NCI-H82 (cell line): Measurements from ENCODE around the gene C5AR2.
A peak's percentile ranks its signal among the peaks of the same experiment; 100 is the strongest.
"Not testable (repeated sequence)": the region's sequence is repeated elsewhere in the genome, so short reads cannot be mapped to it uniquely, and the experiment has no call there.

Source experiments
- DNase-seq: peaks from one replicate; lab custom pipeline; 2025; lab: John Stamatoyannopoulos, UW

C5AR2 gene

DNA sequence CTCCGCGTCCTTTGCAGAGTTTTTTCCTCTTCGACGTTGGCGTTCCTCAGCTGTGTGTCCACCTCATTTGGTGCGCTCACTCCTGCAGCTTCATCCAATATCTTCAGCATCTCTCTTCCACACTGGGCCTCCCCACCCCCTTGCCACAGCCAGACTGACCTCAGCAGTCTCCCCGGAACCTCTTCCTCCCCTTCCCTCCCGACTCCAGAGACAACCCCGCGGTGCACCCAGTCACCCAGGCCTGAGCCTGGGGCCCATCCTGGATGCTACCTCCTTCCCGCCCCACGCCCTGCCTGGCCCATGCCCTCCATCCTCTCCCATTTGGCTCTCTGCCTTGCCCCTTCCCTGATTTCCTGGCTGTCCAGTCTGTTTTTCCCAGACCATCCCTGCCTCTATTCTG lies 8.1 kb upstream of the C5AR2 start:
- DNase-seq = no peak

DNA sequence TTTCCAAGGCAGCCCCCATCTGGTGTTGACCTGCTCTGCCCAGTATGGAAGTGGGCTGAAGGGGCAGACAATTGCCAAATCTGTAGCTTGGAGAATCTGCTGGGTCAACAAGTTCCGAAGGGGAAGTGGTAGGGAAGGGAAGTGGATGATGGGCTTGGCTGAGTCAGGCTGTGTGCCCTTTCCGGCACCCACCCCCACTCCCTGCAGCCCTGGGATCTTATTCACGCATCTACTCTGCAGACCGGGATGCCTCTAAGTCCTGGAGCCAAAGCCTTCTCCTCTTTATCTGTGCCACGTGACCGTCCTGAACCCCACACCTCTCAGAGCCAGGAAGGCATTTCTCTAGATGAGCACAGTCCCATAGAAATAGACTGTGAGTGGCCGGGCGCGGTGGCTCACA lies 7.5 kb upstream of the C5AR2 start:
- no peak for DNase-seq

DNA sequence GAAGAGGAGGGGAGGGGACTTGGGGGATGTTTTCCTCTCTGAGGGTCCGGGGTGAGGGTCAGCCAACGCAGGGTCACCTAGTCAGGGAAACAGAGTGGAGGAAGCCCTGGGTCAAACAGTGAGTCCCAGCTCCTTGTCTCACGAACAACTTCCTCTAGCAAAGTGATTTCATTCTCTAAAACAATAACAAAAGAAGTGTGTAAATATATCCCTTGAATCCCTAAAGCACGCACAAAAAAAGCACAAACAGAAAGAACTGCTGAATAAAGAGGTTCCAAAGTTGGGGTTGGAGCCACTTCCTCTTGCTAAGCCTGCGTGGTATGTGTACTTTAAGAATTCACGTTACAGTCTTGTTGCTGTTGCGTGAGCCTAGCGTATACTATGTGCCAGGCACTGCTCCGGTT lies 1.5 kb upstream of the C5AR2 start:
- DNase-seq = no peak

DNA sequence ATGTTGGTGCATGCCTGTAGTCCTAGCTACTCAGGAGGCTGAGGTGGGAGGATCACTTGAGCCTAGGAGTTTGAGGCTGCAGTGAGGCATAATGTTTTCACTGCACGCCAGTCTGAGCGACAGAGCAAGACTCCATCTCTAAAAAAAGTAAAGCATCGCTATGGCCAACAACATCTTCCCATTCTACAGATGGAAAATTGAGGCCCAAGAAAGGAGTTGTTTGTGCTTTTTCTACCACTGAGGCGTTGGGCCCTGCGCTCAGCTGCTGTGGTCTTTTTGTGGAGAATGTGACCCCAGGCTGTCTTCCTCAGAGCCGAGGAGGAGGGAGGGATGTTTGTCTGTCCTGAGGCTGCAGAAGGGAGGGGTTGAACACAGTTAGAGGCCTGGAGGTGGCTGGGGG lies 485 bp upstream of the C5AR2 start:
- DNase-seq = no peak

DNA sequence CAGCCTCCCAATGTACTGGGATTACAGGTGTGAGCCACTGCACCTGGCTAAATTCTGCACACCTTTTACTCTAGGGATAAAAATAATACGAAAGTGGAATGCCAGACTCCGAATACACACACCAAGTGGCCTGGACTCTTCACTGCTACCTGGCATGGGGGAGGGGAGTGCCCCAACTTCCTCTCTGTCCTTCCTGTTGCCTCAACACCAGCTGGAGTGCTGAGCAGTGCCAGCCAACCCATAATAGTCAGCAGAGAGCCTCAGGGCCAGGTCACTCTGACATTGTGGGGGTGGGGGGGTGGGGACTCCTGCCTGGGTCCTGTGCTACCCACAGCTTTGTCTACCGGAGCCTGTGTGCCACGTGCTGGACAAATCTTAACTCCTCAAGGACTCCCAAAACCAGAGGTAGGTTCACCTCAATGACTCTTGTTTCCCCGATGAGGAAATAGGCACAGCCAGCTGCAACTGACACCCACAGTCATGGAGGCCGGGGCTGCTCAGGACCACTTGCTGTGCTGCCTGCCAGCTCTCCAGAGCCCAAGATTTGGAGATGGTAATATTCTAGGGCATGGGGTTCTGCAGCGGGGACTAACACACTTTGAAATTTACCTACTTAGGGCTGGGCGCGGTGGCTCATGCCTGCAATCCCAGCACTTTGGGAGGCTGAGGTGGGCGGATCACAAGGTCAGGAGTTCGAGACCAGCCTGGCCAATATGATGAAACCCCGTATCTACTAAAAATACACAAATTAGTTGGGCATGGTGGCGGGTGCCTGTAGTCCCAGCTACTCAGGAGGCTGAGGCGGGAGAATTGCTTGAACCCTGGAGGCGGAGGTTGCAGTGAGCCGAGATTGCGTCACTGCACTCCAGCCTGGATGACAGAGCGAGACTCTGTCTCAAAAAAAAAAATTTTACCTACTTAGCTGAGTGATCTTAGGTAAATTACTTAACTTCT lies 5.1 kb downstream of the C5AR2 start:
- not testable (repeated sequence) for DNase-seq

DNA sequence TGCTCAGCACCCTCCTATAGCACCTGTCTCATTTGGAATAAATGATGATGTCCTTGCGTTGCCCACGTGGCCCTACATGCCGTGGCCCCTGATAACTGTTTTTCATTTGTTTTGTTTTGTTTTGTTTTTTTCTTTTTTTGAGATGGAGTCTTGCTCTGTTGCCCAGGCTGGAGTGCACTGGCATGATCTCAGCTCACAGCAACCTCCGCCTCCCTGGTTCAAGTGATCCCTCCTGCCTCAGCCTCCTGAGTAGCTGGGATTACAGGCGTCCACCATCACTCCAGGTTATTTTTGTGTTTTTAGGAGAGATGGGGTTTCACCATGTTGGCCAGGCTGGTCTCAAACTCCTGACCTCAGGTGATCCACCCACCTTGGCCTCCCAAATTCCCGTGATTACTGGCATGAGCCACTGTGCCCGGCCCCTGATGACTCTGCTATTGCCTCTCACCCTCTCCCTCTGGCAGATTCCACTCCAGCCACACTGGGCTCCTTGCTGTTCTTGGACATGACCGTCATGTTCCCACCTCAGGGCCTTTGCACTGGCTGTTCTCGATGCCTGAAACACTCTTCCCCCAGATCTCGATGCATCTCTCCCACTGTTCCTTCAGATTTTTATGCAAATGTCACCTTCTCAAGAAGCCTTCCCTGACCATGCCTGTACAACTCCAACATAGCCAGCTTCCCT lies 7.4 kb downstream of the C5AR2 start:
- DNase-seq = no peak

DNA sequence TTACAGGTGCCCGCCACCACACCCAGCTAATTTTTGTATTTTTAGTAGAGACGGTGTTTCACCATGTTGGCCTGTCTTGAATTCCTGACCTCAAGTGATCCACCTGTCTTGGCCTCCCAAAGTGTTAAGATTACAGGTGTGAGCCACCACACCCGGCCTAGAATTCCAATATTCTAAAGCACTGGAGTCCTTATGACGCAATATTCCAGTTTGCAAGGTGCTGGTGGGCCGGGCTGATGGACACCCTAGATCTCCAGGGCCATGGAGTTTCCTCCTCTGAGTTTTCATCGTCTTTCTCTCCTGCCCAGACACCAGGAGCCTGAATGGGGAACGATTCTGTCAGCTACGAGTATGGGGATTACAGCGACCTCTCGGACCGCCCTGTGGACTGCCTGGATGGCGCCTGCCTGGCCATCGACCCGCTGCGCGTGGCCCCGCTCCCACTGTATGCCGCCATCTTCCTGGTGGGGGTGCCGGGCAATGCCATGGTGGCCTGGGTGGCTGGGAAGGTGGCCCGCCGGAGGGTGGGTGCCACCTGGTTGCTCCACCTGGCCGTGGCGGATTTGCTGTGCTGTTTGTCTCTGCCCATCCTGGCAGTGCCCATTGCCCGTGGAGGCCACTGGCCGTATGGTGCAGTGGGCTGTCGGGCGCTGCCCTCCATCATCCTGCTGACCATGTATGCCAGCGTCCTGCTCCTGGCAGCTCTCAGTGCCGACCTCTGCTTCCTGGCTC lies 8.7 kb downstream of the C5AR2 start:
- DNase-seq = no peak

DNA sequence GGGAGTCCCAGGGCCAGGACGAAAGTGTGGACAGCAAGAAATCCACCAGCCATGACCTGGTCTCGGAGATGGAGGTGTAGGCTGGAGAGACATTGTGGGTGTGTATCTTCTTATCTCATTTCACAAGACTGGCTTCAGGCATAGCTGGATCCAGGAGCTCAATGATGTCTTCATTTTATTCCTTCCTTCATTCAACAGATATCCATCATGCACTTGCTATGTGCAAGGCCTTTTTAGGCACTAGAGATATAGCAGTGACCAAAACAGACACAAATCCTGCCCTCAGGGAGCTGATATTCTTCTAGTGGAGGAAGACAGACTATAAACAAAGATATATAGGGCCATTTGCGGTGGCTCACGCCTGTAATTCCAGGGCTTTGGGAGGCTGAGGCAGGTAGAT lies 9.8 kb downstream of the C5AR2 start:
- no peak for DNase-seq

DNA sequence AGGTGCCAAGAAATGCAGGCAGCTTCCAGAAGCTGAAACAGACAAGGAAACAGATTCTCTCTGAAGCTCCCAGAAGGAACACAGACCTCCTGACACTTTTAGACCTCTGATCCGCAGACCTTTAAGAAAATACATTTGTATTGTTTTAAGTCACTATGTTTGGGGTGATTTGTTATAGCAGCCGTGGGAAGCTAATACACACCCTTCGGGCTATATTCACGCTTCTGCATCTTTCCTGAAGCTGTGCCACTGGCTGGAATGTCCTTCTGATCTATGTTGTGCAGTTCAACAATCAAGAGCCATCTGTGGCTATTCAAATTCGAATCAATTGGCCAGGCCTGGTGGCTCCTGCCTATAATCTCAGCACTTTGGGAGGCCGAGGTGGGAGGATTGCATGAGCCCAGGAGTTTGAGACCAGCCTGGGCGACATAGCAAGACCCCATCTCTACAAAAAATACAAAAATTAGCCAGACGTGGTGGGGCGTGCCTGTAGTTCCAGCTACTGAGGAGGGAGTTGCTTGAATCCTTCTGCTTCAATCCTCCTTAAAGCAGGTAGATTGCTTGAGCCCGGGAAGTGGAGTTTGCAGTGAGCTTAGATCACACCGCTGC lies 11.3 kb downstream of the C5AR2 start:
- no peak for DNase-seq

DNA sequence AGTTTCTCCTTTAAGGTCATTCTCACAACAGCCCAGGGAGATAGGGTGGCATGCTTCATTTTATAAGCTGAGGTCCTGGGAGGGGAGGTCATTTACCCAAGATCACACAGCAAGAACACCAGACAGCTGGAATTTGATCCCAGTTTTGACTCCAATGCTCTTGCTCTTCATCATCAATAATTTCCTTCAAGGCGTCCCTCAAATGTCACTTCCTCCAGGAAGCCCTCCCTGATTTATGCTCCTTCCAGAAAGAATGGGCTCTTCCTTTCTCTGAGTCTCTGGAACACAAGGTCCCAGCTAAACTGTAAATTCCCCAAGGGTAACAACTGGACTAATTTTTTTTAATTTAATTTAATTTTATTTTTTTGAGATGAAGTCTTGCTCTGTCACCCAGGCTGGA lies 12.4 kb downstream of the C5AR2 start:
- no peak for DNase-seq

DNA sequence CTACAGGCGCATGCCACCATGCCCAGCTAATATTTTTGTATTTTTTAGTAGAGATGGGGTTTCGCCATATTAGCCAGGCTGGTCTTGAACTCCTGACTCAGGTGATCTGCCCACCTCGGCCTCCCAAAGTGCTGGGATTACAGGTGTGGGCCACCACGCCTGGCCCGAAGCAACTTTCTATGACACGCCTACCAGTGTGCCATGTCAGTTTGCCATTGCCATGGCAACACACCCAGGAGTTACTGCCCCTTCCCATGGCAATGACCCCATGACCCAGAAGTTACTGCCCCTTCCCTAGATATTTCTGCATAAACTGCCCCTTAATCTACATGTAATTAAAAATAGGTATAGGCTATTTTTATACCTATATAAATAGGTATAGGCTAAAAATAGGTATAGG lies 14.0 kb downstream of the C5AR2 start:
- not testable (repeated sequence) for DNase-seq

DNA sequence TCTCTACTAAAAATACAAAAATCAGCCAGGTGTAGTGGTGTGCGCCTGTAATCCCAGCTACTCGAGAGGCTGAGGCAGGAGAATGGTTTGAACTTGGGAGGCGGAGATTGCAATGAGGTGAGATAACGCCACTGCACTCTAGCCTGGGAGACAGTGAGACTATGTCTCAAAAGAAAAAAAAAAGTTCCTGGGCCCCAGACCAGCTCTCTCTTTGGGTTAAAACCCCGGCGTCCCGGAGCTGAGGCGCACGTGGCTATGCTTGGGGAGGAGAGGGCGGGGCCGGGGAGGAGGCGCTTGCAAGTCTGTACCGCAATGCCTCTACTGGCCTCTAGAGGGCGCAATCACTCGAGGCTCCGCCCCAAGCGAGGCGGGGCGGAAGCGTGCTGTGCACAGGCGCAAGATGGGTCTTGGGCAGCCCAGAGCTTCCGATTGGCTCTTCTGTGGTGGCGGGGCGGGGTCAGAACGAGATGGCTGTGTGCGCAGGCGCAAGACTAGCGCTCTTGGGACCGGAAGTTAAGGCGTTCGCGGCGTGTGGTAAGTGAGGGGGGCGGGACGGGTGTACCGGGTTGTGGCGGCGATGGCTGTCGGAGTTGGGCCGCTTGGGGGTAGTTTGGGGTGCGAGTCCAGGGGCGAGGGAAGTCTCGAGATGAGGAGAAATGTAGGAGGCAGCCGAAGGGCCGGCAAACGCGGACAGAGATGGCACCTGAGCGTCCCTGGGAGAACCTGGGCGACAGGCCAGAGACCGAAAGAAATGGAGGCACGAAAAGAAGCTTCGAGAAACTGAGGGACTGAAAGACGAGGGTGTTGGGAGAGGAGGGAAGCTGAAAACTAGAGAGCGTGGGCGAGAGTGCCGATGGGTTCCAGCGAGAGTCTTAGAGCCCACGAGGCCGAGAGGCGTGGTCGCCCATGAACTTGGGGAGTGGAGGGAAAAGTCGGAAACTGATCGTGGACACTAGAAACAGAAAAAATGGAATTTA lies 17.1 kb downstream of the C5AR2 start, which contains the start of gene DHX34:
Gene DHX34 (plus strand): TSS at position 497 of the 977 bp plus-strand sequence. CDS start 3,716 bp downstream, outside the sequence.
- peak; percentile 100 for DNase-seq

DNA sequence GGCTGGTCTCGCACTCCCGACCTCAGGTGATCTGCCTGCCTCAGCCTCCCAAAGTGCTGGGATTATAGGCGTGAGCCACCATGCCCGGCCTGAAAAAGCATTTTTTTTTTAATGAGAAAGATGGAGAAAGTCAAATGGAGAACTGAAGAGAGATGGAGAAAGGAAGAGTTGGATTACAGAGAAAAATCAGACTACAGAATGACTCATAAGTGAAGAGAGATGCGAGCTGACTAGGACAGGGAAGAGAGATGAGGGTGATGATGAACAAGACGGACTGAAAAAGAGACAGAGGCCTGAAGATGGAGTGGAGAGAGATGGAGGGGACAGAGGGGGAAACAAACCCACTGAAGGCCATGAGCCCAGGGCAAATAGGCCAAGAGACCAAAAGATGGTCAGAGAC lies 18.7 kb downstream of the C5AR2 start:
- DNase-seq = no peak

DNA sequence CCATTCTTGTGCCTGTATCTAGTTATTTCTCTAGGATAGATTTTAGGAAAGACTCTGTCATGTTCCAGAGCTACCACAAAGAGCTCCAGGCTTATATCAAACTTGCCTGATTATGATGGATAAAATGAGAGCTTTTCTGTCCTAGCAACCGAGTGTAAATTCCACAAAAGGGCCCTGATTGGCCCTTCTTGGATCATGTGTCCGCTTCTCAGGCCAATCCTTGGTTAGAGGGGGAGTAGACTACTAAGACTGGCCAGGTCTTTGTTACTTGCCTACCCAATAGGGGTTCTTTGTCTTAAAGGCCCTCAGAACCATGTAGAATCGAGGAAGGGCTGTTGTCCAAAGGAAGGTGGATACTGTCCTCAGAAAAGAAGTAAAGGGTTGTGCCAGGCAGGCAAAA lies 19.6 kb downstream of the C5AR2 start:
- DNase-seq = peak; percentile 81

DNA sequence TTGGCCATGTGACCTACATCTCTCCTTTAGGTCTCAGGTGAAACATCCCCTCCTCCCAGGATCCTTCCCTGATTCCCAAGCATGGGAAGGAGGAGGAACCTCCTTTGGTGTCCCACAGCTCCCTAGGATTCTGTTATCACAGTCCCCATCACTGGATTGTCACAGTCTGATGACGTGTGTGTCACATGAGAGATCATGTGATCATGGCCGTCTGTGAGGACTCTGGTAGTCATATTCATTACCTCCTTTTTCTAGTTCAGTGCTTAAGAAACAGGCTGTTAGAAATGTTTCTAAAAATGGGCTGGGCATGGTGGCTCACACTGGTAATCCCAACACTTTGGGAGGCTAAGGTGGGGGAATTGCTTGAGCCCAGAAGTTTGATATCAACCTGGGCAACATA lies 20.1 kb downstream of the C5AR2 start:
- DNase-seq = no peak

DNA sequence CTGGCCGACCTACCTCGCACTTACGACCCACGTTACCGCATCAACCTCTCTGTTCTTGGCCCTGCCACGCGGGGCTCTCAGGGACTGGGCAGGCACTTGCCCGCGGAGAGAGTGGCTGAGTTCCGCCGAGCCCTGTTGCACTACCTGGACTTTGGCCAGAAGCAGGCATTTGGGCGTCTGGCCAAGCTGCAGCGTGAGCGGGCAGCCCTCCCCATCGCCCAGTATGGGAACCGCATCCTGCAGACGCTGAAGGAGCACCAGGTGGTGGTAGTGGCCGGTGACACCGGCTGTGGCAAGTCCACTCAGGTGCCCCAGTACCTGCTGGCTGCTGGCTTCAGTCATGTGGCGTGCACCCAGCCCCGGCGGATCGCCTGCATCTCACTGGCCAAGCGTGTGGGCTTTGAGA lies 21.3 kb downstream of the C5AR2 start:
- DNase-seq = no peak

DNA sequence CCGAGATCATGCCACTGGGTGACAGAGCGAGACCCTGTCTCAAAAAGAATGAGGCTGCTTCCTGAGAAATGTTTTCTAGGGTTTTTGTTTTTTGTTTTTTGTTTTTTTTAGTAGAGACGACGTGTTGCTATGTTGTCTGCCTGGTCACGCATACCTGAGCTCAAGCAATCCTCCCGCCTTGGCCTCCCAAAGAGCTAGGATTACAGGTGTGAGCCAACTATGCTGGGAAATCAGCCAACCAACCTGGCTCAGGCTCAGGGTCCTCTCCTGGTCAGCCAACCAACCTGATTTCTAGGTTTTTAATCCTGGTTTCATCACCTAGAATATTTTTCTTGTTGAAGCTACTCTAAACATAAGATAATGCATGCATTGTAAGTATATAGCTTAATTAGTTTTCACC lies 24.9 kb downstream of the C5AR2 start:
- no peak for DNase-seq

DNA sequence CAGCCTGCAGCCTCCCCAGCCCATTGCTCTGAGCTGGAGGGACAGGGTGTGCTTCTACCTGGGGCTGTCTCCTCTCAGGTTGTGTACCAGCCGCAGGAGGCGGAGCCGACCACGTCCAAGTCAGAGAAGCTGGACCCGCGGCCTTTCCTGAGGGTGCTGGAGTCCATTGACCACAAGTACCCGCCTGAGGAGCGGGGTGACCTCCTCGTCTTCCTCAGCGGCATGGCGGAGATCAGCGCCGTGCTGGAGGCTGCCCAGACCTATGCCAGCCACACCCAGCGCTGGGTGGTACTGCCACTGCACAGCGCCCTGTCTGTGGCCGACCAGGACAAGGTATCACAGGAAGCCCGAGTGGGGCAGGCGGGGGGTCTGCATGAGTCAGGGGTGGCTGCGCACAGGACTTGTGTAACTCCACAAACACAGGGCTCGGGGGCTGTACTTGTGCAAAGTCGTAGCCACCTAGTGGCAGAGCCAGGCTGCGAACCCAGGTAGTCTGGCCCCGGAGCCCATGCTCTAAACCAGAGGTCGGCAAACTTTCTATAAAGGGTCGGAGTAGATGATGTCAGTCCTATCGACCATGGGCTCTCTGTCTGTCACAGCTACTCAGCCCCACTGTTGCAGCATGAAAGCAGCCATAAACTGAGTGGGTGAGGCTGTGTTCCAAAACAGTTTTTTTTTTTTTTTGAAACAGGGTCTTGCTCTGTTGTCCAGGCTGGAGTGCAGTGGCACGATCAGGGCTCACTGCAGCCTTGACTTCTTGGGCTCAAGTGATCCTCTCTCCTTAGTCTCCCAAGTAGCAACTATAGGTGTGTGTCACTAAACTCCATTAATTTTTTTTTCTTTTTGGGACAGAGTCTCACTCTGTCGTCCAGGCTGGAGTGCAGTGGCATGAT lies 26.1 kb downstream of the C5AR2 start:
- DNase-seq = peak; percentile 42

DNA sequence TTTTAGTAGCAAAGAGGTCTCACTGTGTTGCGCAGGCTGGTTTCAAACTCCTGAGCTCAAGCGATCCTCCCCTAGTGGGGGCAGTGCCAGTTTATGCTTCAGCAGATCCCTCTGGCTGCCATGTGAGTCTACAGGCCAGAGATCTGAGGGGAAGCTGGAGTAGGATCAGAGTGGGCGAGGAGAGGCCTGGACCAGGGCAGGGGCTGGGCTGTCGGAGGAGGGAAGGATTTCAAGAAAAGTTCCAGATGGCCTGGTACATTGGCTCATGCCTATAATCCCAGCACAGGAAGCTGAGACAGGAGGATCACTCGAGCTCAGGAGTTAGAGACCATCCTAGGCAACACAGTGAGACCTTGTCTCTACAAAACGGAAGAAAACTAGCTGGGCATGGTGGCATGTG lies 27.0 kb downstream of the C5AR2 start:
- peak; percentile 49 for DNase-seq

DNA sequence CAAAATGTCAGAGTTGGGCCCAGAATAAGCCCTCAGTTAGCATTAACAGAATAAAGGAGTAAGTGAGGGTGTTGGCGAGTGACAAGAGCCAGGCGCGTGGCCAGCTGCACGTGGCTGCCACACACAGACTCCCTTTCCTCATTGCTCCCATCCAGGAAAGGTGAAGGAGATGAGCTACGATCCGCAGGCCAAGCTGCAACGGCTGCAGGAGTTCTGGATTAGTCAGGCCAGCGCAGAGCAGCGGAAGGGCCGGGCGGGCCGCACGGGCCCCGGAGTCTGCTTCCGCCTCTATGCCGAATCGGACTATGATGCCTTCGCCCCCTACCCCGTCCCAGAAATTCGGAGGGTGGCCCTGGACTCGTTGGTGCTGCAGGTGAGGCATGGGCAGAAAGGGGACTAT lies 30.3 kb downstream of the C5AR2 start:
- no peak for DNase-seq
